GM21723 (cell line): ENCODE results near the gene RGS14.

Experiments
- ATAC-seq: cut with Tn5 transposase; IDR thresholded peaks from one replicate; pipeline ENCODE4 v1.9.1; 2021; ENCODE audit warnings: mild to moderate bottlenecking, moderate library complexity; ENCODE audit not compliant: unreplicated experiment

The RGS14 gene

GRCh38 chr5:177357459-177358351 lies at the start of gene RGS14:
Gene RGS14 (plus strand): TSS chr5:177357924. CDS start chr5:177358025, 101 bp downstream.
- ATAC-seq, result peak; percentile 86

- ATAC-seq, result no peak
These were observed 49.0 kb upstream of the RGS14 start for GRCh38 chr5:177308740-177309139.

GRCh38 chr5:177309351-177310191 lies 48.2 kb upstream of the RGS14 start:
- no peak for ATAC-seq

GRCh38 chr5:177310332-177310731 lies 47.4 kb upstream of the RGS14 start:
- ATAC-seq, result no peak

GRCh38 chr5:177310757-177311391 lies 46.9 kb upstream of the RGS14 start:
- peak; percentile 0 for ATAC-seq

GRCh38 chr5:177311392-177311722 lies 46.4 kb upstream of the RGS14 start:
- peak; percentile 1 for ATAC-seq

- peak; percentile 69 for ATAC-seq
These were observed 45.7 kb upstream of the RGS14 start, which contains the start of gene MXD3 for GRCh38 chr5:177311723-177312648. Gene MXD3 (minus strand): TSS chr5:177311898. CDS start chr5:177311830, 68 bp downstream.

- peak; percentile 35 for ATAC-seq
These were observed 45.0 kb upstream of the RGS14 start for GRCh38 chr5:177312649-177313181.

- no peak for ATAC-seq
These were observed 44.0 kb upstream of the RGS14 start for GRCh38 chr5:177313561-177314259.

- no peak for ATAC-seq
These were observed 43.1 kb upstream of the RGS14 start for GRCh38 chr5:177314376-177315342.

GRCh38 chr5:177315411-177315810 lies 42.3 kb upstream of the RGS14 start:
- no peak for ATAC-seq

GRCh38 chr5:177316005-177316404 lies 41.7 kb upstream of the RGS14 start:
- ATAC-seq, result no peak

GRCh38 chr5:177317959-177318377 lies 39.8 kb upstream of the RGS14 start:
- ATAC-seq, result no peak

GRCh38 chr5:177319913-177320588 lies 37.7 kb upstream of the RGS14 start:
- no peak for ATAC-seq

- no peak for ATAC-seq
These were observed 36.8 kb upstream of the RGS14 start for GRCh38 chr5:177320879-177321278.

- no peak for ATAC-seq
These were observed 31.8 kb upstream of the RGS14 start for GRCh38 chr5:177325868-177326381.
